Measurements from ENCODE around the gene EMILIN3.

GRCh38 chr20:41393705-41394066, 27.1 kb upstream of the EMILIN3 start:
- TF ChIP-seq CTCF (IDR thresholded peaks at IDR 0.05) (no peak), EP300 (IDR thresholded peaks at IDR 0.05) (no peak), POLR2A (IDR thresholded peaks at IDR 0.05) (no peak)
